Activated B cell treated with CpG ODN at 0.5 μM for 24 hours (primary cell): ENCODE data around the gene B4GALNT4. TPM values are rescaled to one million over a fixed set of nuclear protein-coding genes. Genes with fewer than 3 reads are reported as not detected.

Experiments
- ATAC-seq: fragments of 200-7000 bp; cut with Tn5 transposase; one replicate; pipeline ENCODE4 v1.10.0; 2021; ENCODE audit warnings: low read depth, mild to moderate bottlenecking, moderate library complexity
- CTCF ChIA-PET: fragments of 350-600 bp; sonication (Branson Sonifier 250); formaldehyde crosslinking; loops from one replicate; lab custom pipeline; 2021; ENCODE audit warnings: antibody characterized with exemption; lab: Charles Lee
- POLR2A ChIA-PET: fragments of 350-600 bp; sonication (Branson Sonifier 250); formaldehyde crosslinking; loops from one replicate; lab custom pipeline; 2021; ENCODE audit warnings: antibody characterized with exemption; lab: Charles Lee
- DNase-seq: peaks from one replicate; pipeline ENCODE4 v3.0.0; 2022
- H3K27ac Mint-ChIP-seq: one replicate; pipeline ENCODE4 v1.8.0; 2020; ENCODE audit warnings: mixed read lengths
- H3K27me3 Mint-ChIP-seq: one replicate; pipeline ENCODE4 v1.8.0; 2021; ENCODE audit warnings: mixed read lengths
- H3K36me3 Mint-ChIP-seq: one replicate; pipeline ENCODE4 v1.8.0; 2021; ENCODE audit warnings: low read depth, mixed read lengths
- H3K4me1 Mint-ChIP-seq: one replicate; pipeline ENCODE4 v1.8.0; 2021; ENCODE audit warnings: mixed read lengths
- H3K4me3 Mint-ChIP-seq: one replicate; pipeline ENCODE4 v1.8.0; 2020; ENCODE audit warnings: mild to moderate bottlenecking, mixed read lengths
- H3K9me3 Mint-ChIP-seq: one replicate; pipeline ENCODE4 v1.8.0; 2020; ENCODE audit warnings: mixed read lengths
- CTCF ChIP-seq: fragments of 200-600 bp; IDR thresholded peaks from one replicate; pipeline ENCODE4 v1.8.0; 2022; ENCODE audit warnings: antibody characterized with exemption, mild to moderate bottlenecking
- intact Hi-C: fragments of 100-400 bp; cut with micrococcal nuclease; formaldehyde crosslinking; loops from one replicate; pipeline ENCODE4 v1.15.1; 2024
- total RNA-seq: library from RNA; stranded (reverse); gene quantifications from 2 replicates; pipeline ENCODE4 v1.2.3, GENCODE V29; 2022

B4GALNT4 gene
- total RNA-seq, 1 donor from 2014 or later, result not detected

- ATAC-seq, result no peak
- Mint-ChIP-seq H3K4me1 (peaks cover 3% of the 10 kb centered on the region), H3K36me3 (no peaks in the 10 kb centered on the region), H3K9me3 (no peaks in the 10 kb centered on the region), H3K27ac (no peak overlapping the region), H3K27me3 (peaks cover 3% of the 10 kb centered on the region), H3K4me3 (no peak overlapping the region)
- ChIA-PET POLR2A (no interaction called here), CTCF (no interaction called here)
- no peak for DNase-seq
- TF ChIP-seq CTCF, result no peak
- intact Hi-C loops, result no loop called here
Observed at GRCh38 chr11:403761-404431, 34.6 kb downstream of the B4GALNT4 start.

GRCh38 chr11:404551-405264 lies 35.4 kb downstream of the B4GALNT4 start:
- POLR2A ChIA-PET, result no interaction called here
- H3K9me3 Mint-ChIP-seq, result no peaks in the 10 kb centered on the region
- no peak for TF ChIP-seq CTCF

DNA sequence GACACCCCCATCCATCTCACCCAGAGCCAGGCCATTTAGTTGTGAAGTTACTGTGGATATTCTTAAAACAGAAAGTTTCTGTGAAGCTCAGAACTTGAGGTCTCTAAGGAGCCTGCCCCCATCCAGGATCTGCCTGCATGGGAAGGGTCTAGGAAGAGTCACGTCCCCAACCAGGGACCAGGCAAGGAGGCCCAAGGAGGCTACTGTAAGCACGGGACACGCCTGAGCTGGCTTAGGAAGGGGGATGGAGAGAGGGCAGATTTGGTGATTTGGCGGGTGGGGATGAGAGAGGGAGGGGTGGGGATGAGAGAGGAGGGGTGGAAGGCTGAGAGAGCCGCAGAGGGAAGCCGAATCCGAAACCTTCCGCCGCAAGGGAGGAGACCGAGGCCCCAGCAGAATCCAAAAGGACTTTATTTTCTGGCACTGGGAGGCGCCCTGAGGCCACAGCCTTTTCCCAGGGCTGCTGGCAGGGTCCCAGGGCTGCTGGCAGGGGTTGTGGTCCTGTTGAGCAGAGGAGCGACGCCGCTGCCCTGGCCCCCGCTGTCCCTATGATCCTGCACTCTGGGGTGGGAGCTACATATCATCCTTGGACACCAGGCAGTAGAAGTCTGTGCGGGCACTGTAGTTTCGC lies 36.1 kb downstream of the B4GALNT4 start:
- no peaks in the 10 kb centered on the region for H3K36me3 Mint-ChIP-seq
- H3K9me3 Mint-ChIP-seq, result no peaks in the 10 kb centered on the region
- no peak overlapping the region for H3K27ac Mint-ChIP-seq
- no peak for TF ChIP-seq CTCF
- intact Hi-C loops, result no loop called here
- H3K4me1 Mint-ChIP-seq, result peaks cover 3% of the 10 kb centered on the region
- ChIA-PET POLR2A (no interaction called here), CTCF (no interaction called here)
- H3K27me3 Mint-ChIP-seq, result no peaks in the 10 kb centered on the region
- ATAC-seq, result no peak
- no peak for DNase-seq
- H3K4me3 Mint-ChIP-seq, result no peak overlapping the region

More at GRCh38 chr11:404551-405264, 35.4 kb downstream of the B4GALNT4 start:
- intact Hi-C loops, result no loop called here
- CTCF ChIA-PET, result no interaction called here
- Mint-ChIP-seq H3K36me3 (no peaks in the 10 kb centered on the region), H3K4me3 (no peak overlapping the region), H3K4me1 (peaks cover 3% of the 10 kb centered on the region), H3K27ac (no peak overlapping the region), H3K27me3 (peaks cover 2% of the 10 kb centered on the region)
- ATAC-seq, result no peak
- no peak for DNase-seq

- Mint-ChIP-seq H3K4me1 (peaks cover 3% of the 10 kb centered on the region), H3K27ac (no peak overlapping the region), H3K36me3 (no peaks in the 10 kb centered on the region), H3K9me3 (no peaks in the 10 kb centered on the region), H3K4me3 (no peak overlapping the region), H3K27me3 (no peaks in the 10 kb centered on the region)
- intact Hi-C loops, result loop anchor here (2.0 kb wide), 2 partner anchors 163 to 169 kb away; partner anchors contain the start of genes PSMD13 and SIRT3
- no peak for TF ChIP-seq CTCF
- ATAC-seq, result no peak
- no peak for DNase-seq
- CTCF ChIA-PET, result interaction anchor here (1.1 to 1.5 kb wide), 3 partner anchors 10 to 156 kb away, joined by 4 to 8 read pairs (median 5); no protein-coding TSS in a partner anchor
- POLR2A ChIA-PET, result interaction anchor here (0.9 to 2.2 kb wide), 13 partner anchors 8 to 403 kb away, joined by 3 to 50 read pairs (median 6); partner anchors contain the start of genes ANO9, BET1L, HRAS and LRRC56
Observed at GRCh38 chr11:405954-406795, 36.9 kb downstream of the B4GALNT4 start.
